ENCODE measurements around the gene HIP1R.
"Not testable (repeated sequence)": the region's sequence is repeated elsewhere in the genome, so short reads cannot be mapped to it uniquely, and the experiment has no call there.

Gene HIP1R

DNA sequence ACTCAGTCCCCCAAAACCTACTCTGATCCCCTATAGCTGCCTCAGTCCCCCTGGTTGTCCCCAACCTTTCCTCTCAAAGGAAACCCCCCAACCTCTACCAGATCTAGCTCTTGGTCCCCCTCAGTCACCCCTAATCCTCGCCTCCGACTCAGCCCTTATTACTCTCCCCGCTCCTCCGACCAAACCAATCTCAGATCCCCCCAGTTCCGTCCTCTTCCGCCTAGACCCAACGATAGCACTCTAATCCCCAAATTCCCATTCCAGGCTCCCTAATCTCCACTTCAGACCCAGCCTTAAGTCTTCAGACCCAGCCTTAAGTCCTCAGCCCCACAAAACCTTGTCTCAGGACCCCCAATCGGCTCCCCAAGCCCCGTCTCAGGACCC lies 60.1 kb downstream of the HIP1R start:
- DNase-seq, result no peak

DNA sequence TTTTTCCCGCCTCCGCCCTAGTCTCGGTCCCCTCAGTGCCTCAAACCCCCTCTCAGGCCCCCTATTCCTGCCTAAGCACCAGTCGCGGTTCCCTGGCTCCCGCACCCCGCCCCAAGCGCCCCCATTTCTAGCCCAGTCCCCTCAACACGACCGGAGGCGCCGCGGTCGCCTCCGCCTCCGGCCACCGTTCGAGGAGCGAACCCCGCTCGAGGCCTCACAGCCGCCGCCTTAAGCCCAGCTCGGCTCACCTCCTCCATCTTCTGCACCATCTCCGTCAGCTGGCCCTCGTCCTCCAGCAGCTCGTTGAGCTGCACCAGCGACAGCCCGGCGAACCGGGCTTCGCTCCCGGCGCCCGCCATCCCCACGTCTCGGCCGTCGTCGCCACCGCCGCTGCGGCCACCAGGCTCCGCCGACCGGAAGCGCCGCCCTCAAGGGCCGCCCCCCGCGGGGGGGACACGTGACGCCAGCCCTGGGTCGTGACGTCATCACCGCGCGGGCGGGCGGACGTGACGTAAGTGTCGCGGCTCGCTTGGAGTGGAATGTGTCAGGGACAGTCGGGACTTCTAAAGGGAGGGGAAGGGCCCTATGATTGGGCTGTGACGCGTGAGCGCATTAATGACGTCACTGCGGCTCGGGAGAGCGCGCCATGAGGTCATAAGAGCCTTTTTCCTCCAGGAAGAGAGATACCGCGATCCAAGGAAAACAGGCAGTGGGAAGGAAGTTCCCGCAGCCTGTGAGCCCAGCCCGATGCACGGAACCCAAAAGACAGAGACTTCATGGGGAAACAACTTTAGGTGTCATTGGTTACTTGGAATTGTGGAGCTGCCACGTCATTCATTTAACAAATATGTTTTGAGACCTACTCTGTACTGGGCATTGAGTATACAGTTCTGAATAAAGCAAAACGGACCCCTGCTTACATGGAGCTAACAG lies 60.7 kb downstream of the HIP1R start, which contains the start of gene VPS37B:
VPS37B (minus strand) TSS at position 421 of the 933 bp plus-strand sequence; CDS start at position 359, 62 bp downstream.
- DNase-seq, result peak; percentile 95

DNA sequence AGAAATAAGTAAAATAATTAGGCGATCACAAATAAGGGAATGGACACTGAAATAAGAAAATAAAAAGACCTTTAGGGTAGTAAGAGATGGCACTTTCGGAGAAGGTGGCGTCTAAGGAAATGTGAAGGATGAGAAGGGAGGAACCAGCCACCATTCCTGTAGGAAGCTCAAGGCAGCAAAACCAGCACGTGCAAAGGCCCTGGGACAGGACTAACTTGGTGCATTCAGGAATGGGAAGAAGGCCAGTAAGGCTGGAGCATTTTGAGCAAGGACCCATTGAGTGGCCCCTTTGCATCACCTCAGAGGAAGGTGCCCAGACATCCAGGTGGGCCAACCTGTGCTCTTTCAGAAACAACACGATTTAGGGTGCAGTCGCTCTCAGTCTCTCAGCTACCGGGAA lies 61.4 kb downstream of the HIP1R start:
- DNase-seq, result no peak

DNA sequence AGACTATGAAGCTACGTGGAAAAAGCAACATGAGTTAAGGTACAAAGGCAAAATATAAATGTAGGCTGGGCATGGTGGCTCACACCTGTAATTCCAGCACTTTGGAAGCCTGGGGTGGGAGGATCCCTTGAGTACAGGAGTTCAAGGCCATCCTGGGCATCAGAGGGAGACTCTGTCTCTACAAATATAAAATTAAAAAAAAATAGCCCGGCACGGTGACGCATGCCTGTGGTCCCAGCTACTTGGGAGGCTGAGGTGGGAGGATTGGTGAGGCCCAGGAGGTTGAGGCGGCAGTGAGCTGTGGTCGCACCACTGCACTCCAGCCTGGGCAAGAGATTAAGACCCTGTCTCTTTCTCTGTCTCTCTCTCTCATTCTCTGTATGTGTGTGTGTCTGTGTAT lies 64.6 kb downstream of the HIP1R start:
- DNase-seq, result no peak

DNA sequence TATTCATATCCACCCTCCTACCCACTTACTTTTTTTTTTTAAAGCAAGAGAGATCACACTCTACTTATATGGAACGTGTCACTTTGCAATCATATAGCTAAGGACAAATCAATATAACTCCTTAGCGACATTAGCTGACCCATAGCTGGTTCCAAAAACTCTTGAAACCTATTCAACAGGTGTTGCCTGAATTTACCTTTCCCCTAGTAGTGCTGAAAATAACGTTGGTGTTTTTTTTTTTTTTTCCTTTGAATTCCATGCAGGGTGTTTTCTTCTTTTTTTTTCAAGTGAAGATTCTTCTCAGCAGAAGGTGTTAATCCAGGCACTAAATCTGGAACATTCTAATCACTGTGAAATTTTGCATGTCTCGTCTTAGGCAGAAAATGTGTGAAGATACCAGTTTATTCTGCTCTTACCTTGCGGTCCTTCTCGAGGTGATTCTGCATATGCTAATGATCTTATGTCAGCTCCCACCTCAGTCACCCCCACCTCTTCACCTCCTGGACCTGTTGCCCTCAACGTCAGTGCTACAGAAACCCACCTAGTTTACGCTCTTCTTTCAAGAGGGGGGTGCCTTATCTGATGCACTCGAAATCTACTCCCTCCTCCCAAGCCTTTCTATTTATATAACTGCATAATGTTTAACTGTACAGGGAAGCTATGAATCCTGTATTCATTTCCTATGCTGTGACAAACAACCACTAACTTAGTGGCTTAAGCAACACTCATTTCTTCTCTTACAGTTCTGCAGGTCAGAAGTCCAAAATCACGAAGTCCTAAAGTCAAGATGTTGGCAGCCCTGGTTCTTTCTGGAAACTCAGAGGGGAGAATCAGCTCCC lies 67.8 kb downstream of the HIP1R start:
- no peak for DNase-seq

DNA sequence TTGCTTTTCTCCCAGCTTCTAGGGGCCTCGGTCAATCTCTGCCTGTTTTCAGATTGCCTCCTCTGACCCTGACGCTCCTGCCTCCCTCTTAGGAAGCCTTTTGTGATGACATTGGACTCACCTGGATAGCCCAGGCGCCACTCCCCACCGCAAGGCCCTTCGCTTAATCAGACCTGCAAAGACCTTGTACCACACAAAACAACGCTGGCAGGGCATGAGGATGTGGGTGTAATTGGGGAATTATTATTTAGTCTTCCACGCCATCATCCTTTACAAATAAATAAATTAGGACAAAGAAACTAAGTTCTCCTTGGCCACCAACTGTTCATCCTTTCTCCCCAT lies 68.4 kb downstream of the HIP1R start:
- no peak for DNase-seq

DNA sequence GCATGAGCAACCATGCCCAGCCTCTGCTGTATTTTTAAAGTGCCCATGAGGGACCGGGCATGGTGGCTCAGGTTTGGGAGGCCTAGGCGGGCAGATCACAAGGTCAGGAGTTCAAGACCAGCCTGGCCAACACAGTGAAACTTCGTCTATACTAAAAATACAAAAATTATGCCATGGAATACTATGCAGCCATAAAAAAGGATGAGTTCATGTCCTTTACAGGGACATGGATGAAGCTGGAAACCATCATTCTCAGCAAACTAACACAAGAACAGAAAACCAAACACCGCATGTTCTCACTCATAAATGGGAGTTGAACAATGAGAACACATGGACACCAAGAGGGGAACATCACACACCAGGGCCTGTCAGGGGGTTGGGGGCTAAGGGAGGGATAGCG lies 70.0 kb downstream of the HIP1R start:
- DNase-seq, result not testable (repeated sequence)

DNA sequence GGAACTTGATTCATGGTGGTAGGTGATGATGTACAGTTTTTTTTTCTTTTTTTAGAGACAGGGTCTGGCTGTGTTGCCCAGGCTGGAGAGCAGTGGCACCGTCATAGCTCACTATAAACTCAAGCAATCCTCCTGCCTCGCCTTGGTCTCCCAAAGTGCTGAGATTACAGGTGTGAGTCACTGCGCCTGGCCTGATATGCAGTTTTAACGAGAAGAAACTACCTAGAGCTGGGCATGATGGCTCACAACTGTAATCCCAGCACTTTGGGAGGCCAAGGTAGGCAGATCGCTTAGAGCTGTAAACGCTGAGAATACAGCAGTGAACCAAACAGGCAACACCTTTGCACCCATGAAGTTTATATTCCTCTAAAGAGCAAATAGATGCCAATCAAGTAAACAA lies 73.7 kb downstream of the HIP1R start:
- no peak for DNase-seq

DNA sequence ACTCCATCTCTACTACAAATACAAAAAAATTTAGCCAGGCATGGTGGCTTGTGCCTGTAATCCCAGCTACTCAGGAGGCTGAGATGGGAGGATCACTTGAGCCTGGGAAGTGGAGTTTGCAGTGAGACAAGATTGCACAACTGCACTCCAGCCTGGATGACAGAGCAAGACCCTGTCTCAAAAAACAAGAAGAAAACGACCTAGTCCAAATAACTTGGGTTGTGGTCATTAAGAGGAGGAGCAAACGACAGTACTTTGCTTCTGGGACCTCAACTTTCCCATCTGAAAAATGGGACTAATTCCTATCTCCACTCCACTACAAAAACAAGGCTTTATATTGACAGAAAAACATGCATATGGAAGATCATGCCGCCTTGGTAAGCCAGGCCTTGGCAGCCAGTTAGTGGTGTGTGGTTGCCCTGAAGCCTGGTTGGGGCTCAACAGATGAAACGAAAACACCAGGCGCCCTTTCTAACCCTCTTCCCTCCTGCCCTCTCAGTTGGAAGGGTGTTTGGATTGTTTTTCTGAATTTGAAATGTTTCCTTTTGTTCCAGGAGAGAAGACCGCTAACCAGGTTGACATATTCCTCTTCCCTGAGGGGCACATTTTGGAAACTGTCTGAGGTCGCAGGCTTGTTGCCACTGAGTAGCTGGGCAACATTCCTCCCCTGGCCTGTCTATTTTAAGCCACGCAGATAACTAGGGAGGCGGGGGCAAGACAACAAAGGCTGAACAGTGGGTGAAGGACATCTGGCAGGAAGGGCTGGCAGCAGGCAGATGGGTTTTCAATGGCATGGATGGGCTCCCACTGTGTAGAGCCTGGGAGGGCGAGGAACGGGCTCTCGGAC lies 74.4 kb downstream of the HIP1R start:
- no peak for DNase-seq

All from activated CD8-positive, alpha-beta memory T cell treated with anti-CD3 and anti-CD28 coated beads for 24 hours (primary cell).